Stimulated activated CD8-positive, alpha-beta memory T cell treated with anti-CD3 and anti-CD28 coated beads, Interleukin-7, amount 100 ng/mL, for 24 hours (primary cell): ENCODE measurements around the gene FCHO2.
"Not testable (repeated sequence)": the region's sequence is repeated elsewhere in the genome, so short reads cannot be mapped to it uniquely, and the experiment has no call there.

Experiments used
- DNase-seq: peaks from one replicate; pipeline ENCODE4 v3.0.0-alpha.2; 2020; ENCODE audit warnings: low read depth

The FCHO2 gene

GRCh38 chr5:72955768-72956323 lies at the start of gene FCHO2:
Gene FCHO2, plus strand, starts transcription at chr5:72956041. Its CDS starts 56 bp downstream, at chr5:72956097.
- peak; percentile 94 for DNase-seq

DNA sequence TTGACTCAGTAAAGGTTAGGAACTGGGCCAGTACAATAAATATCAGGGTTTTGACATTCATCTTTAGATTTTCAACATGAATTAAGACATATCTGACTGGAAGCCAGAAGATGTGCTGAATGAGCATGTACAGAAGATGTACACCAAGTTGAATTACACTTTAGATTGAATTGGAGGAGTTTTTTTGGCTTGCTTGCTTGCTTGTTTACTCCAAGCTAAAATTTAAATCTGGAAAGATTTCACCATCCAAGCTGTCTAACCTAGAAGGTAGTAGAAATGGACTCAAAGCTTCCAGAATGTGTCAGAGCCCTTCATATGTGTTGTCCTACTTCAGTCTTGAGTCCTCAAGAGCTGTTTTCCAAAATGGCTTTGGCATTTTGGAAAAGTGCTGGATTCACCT lies 49.0 kb upstream of the FCHO2 start:
- DNase-seq = no peak

DNA sequence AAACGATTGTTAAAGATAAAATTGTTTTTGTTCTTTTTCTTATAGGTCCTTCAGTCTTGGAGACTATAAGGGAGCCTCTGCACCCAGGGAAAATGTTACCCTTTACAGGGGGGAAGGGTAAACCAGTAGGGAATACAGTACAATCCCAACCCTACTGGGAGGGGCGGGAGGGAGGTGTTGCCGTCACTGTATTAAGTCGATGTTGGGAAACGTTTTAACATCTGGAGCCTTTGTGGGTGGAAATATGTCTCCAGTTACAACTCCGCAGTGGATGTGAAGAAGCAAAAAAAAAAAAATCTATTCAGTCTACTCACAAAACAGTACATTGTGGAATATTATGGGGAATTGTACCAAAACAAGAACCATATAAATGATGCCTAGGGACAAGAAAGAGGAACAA lies 47.2 kb upstream of the FCHO2 start:
- no peak for DNase-seq

DNA sequence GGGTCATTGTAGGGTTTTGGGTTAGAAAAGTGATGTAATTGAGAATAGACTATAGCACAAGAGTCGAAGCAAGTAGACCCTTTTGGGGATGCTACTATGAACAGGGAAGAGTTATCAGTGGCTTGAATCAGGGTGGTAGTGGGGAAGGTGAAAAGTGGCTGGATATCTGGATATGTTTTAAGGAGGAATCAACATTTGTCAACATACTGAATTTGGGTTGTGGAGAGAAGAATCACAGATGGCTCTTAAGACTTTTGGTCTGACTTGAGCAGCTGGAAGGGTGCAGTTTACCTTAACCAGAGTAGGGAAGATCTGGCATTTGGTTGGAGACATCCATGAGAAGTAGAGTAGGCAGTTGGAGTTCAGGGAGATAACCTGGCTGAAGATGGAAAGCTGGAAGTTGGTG lies 38.5 kb upstream of the FCHO2 start:
- no peak for DNase-seq

DNA sequence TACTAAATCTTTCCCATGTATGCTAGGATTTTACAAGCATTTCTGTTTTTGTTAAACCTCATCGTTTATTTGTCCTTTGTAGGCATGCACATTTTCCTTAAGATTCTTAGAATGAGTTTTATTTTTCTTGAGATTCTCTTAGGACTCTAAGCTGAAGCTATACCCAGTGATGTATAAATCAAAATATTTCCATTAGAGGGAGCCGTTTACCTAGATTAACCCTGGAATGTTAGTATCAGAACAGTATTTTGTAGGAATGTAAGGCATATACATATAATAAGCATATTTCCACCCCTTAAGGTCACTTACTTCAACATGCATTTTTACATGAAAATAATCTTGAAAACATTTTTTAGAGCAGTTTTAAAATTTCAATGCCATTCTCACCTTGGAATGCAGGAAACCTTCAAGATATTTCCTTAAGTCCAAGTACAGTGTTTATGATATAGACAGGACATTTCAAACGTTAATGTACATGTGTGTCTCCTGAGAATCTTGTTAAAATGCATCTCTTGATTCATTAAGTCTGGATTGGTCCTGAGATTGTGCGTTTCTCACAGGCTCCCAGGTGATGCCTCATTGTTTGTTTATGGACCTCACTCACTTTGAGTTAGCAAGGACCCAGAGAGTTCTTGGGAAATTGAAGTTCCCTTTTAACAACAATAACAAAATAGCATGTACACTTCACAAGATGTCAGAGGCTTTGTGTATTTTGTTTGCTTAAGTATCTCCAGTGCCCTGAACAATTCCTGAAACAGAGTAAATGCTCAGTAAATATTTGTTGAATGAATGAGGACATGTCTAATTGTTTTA lies 34.9 kb upstream of the FCHO2 start:
- no peak for DNase-seq

DNA sequence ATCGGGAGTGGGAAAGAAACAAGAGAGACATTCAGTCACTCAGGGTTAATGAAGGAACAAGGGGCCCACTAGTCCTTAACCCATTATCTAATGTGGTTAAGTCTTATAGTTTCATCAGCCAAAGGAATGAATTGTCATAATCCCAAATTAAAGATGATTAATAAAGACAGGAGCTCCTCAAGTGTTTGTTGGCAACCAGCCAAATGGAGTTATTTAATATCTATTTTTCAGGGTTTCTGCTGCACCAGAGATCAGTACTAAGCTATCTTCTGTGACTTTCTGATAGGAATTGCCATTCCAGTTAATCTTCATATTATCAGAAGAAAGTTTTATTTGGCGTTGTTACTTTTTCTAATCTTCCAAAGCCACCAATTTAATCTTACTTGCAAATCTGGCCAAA lies 34.0 kb upstream of the FCHO2 start:
- no peak for DNase-seq

DNA sequence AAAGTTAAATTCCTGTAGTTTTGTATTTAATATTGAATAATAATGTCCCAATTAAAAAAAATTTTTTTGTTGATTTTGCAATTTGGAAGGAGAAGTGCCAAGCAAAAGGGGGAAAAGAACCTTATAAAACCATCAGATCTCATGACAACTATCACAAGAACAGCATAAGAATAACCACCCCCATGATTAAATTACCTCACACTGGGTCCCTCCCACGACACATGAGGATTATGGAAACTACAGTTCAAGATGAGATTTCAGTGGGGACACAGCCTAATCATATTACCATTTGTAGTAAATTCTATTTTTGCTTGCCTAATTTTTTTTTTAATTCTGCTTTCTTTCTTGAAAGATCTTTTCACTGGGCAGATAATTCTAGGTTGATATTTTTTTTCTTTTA lies 33.4 kb upstream of the FCHO2 start:
- DNase-seq = no peak

GRCh38 chr5:72925336-72926010 lies 30.4 kb upstream of the FCHO2 start:
- no peak for DNase-seq

- DNase-seq = not testable (repeated sequence)
These were observed 23.2 kb upstream of the FCHO2 start for GRCh38 chr5:72932686-72933085.

- not testable (repeated sequence) for DNase-seq
These were observed 20.7 kb upstream of the FCHO2 start for GRCh38 chr5:72934953-72935725.

- no peak for DNase-seq
These were observed 18.9 kb upstream of the FCHO2 start for GRCh38 chr5:72936893-72937292.

DNA sequence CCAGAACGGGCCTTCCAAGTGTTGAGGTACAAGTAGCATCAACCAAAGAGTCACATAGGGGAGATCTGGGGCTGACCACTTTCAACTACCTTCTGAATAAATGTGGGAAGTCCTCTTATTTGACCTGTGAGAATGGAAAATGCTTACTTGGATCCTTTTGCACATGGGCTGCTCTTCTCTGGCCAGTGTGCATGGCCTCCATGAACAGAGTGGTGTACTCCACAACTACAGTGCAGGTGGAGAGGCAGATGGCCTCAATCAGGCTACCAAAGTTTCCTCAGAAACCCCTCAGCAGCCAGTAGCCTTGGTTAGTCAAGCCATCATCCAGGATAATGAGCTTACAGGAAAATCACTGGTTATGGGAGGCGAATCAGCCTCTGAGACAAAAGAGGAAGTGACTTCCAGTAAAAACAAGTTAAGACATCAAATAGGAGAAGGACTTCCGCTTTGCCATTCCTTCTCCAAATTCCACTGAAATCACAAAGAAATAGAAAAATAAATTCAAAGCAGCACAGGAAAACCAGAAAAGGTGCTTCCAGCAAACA lies 18.3 kb upstream of the FCHO2 start:
- no peak for DNase-seq

- no peak for DNase-seq
These were observed 17.6 kb upstream of the FCHO2 start for GRCh38 chr5:72938206-72938605.

- DNase-seq = no peak
These were observed 15.8 kb upstream of the FCHO2 start for GRCh38 chr5:72940082-72940481.

GRCh38 chr5:72943307-72943706 lies 12.5 kb upstream of the FCHO2 start:
- no peak for DNase-seq

DNA sequence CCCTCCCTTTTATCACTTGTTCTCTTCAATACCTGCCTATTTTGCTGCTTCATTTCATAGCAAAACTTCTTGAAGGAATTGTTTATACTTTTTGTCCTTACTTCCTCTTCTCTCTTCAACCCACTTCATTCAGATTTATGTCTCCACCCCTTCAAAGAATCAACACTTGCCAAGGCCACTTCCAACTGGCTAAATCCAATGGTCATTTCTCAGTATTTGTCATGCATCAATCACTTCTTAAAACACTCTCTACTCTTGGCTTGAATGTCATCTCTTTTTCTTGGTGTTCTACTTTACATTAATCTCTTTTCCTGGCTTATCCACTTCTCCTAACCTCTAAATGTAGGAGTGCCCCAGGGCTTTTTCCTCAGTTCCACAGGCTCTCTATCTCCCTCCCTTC lies 8.3 kb upstream of the FCHO2 start:
- no peak for DNase-seq

- no peak for DNase-seq
These were observed 6.4 kb upstream of the FCHO2 start for GRCh38 chr5:72949481-72949880.

DNA sequence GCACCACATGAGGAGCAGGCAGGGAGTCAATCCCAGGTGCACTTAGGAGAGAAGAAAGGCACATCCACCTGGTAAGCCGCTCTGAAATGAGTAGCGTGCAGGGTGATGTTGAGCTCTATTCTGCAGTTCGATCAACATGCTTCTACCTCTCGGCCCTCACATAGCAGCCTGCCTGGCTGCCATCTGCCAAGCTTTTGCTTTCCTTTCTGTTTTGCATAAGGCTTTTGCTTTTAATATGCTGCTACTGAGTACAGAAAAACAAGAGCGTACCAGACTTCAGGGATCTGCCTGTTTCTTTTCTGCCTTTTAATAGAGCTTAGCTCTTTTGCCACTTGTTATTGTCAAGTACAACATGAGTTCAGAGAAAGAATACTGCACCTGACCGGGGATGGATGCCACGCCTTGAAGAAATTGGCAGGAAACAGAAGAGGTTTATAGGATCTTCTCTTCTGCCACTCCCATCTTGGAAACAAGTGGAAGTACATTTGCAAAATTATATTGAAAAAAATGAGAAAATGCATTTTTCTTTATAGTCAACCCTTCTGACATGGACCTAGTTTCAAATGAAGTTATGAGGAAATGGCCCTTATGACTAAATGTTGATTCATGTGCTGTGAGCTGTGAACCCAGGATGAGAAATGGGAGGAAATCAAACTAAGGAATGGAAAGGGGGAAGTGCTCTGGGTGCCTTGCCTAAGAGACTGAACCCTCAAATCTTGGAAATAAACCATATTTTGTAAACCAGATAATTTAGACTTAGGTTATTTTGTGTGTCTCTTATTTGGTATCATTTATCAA lies 4.0 kb upstream of the FCHO2 start:
- no peak for DNase-seq

GRCh38 chr5:72954389-72954788 lies 1.5 kb upstream of the FCHO2 start:
- DNase-seq = no peak

GRCh38 chr5:72955143-72955767 lies 586 bp upstream of the FCHO2 start:
- no peak for DNase-seq
